GM04504 (cell line): Measurements from ENCODE around the gene HYAL4.

Source experiments
- DNase-seq: peaks from one replicate; pipeline ENCODE4 v3.0.0-alpha.2; 2012; ENCODE audit warnings: low read depth

Gene HYAL4

GRCh38 chr7:123905714-123906113, 60.7 kb downstream of the HYAL4 start:
- DNase-seq: no peak

- peak; percentile 0 for DNase-seq
Observed at GRCh38 chr7:123916240-123916724, 71.3 kb downstream of the HYAL4 start.

- no peak for DNase-seq
Observed at GRCh38 chr7:123917878-123918277, 72.9 kb downstream of the HYAL4 start.

GRCh38 chr7:123918309-123918708, 73.3 kb downstream of the HYAL4 start:
- no peak for DNase-seq

GRCh38 chr7:123923599-123923998, 78.6 kb downstream of the HYAL4 start:
- DNase-seq: no peak

GRCh38 chr7:123924941-123925340, 80.0 kb downstream of the HYAL4 start, which contains the start of gene SPAM1:
Gene SPAM1 (plus strand): TSS chr7:123925241. CDS start chr7:123953571, 28,330 bp downstream.
- DNase-seq: no peak
